G401.6 (cell line): ENCODE data around the gene IGFLR1.

ENCODE experiments used
- FAIRE-seq: peaks from 2 replicates; lab custom pipeline; 2012; peaks lifted over from hg19 to GRCh38; lab: Jason Lieb, UNC

The IGFLR1 gene

GRCh38 chr19:35755550-35756376 is 13.5 kb upstream of the IGFLR1 start:
- no peak for FAIRE-seq

- no peak for FAIRE-seq
These were observed 12.9 kb upstream of the IGFLR1 start for GRCh38 chr19:35755131-35755549.

GRCh38 chr19:35754370-35755130 is 12.3 kb upstream of the IGFLR1 start:
- FAIRE-seq: no peak

GRCh38 chr19:35753634-35754369 is 11.6 kb upstream of the IGFLR1 start:
- no peak for FAIRE-seq

- no peak for FAIRE-seq
These were observed 10.6 kb upstream of the IGFLR1 start for GRCh38 chr19:35752746-35753350.

GRCh38 chr19:35751839-35752745 is 9.8 kb upstream of the IGFLR1 start:
- no peak for FAIRE-seq

GRCh38 chr19:35750167-35750566 is 7.9 kb upstream of the IGFLR1 start:
- FAIRE-seq: no peak

- FAIRE-seq: peak; percentile 98
These were observed 6.1 kb upstream of the IGFLR1 start, which contains the start of gene LIN37 for GRCh38 chr19:35748106-35749020. Gene LIN37, plus strand, starts transcription at chr19:35748576. Its CDS starts 149 bp downstream, at chr19:35748725.

- FAIRE-seq: no peak
These were observed 4.3 kb upstream of the IGFLR1 start for GRCh38 chr19:35746531-35746930.

GRCh38 chr19:35746087-35746462 is 3.8 kb upstream of the IGFLR1 start:
- FAIRE-seq: no peak

GRCh38 chr19:35745328-35746086 is 3.3 kb upstream of the IGFLR1 start, which contains the start of the genes PSENEN and U2AF1L4:
Gene PSENEN, plus strand, starts transcription at chr19:35745651. Its CDS starts 280 bp downstream, at chr19:35745931.
Gene U2AF1L4, minus strand, starts transcription at chr19:35745418. Its CDS starts 27 bp downstream, at chr19:35745391.
- peak; percentile 98 for FAIRE-seq

- FAIRE-seq: peak; percentile 95
These were observed 2.4 kb upstream of the IGFLR1 start for GRCh38 chr19:35744430-35745327.

GRCh38 chr19:35743640-35744429 is 1.6 kb upstream of the IGFLR1 start:
- FAIRE-seq: no peak

- FAIRE-seq: no peak
These were observed 1.1 kb downstream of the IGFLR1 start for GRCh38 chr19:35741203-35741515.

- FAIRE-seq: peak; percentile 96
These were observed 1.6 kb downstream of the IGFLR1 start for GRCh38 chr19:35740423-35741202.

- no peak for FAIRE-seq
These were observed 2.2 kb downstream of the IGFLR1 start for GRCh38 chr19:35740108-35740422.
